HFF-Myc (cell line): ENCODE data around the gene TNRC18.

Source experiments
- DNase-seq: peaks from one replicate; pipeline ENCODE4 v3.0.0-alpha.2; 2011; ENCODE audit warnings: low read depth; ENCODE audit errors: extremely low read depth
- H3K4me3 ChIP-seq: replicated peaks from 2 replicates; pipeline ENCODE4 v1.5.1; 2011; ENCODE audit warnings: low read depth, mild to moderate bottlenecking, control low read depth, low read length
- TF ChIP-seq, protein P1 (sequence below): IDR thresholded peaks from 2 replicates; pipeline ENCODE4 v1.5.1; 2012; ENCODE audit warnings: mild to moderate bottlenecking, low read depth, low read length, control low read depth; ENCODE audit errors: missing control alignments

TNRC18 gene

DNA sequence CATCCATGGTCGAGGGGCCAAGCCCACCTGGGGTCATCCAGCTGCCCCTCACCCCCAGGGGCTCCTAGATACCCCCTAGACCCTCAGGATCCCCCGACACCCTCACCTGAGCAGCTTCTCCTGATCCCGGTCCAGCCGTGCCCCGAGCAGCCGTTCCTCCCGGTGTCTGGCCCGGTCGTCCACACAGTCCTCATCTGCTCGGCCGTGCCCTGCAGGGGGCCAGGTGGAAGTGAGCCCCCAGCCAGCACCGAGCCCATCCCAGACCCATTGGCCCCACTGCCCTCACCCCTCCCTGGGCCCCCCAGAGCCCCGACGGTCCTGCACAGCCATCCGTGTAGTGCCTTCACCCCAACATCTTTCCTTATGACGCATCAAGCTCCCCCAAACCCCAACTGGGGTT lies 45.8 kb downstream of the TNRC18 start:
- TF ChIP-seq, protein P1, sequence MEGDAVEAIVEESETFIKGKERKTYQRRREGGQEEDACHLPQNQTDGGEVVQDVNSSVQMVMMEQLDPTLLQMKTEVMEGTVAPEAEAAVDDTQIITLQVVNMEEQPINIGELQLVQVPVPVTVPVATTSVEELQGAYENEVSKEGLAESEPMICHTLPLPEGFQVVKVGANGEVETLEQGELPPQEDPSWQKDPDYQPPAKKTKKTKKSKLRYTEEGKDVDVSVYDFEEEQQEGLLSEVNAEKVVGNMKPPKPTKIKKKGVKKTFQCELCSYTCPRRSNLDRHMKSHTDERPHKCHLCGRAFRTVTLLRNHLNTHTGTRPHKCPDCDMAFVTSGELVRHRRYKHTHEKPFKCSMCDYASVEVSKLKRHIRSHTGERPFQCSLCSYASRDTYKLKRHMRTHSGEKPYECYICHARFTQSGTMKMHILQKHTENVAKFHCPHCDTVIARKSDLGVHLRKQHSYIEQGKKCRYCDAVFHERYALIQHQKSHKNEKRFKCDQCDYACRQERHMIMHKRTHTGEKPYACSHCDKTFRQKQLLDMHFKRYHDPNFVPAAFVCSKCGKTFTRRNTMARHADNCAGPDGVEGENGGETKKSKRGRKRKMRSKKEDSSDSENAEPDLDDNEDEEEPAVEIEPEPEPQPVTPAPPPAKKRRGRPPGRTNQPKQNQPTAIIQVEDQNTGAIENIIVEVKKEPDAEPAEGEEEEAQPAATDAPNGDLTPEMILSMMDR: no peak
- no peak for DNase-seq
- no peak overlapping the region for H3K4me3 ChIP-seq

DNA sequence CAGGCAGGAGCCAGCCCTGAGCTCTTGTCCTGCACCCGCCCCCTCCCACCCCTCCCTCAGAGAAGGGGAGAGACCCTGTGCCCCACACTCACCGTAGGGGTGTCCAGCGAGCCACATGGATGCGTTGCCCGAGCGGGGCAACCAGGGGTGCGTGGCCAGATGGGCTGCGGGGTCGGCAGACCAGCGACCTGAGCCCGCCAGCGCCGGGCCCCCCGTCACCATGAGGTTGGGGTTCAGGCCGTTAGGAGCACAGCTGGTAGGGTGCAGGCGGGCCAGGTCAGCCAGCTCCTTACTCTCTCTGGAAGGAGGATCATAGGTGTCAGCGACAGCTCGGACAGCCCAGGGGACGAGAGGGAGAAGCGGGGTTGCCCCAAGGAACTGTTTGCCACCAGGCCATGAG lies 46.4 kb downstream of the TNRC18 start:
- TF ChIP-seq, protein P1: no peak
- no peak overlapping the region for H3K4me3 ChIP-seq
- no peak for DNase-seq

DNA sequence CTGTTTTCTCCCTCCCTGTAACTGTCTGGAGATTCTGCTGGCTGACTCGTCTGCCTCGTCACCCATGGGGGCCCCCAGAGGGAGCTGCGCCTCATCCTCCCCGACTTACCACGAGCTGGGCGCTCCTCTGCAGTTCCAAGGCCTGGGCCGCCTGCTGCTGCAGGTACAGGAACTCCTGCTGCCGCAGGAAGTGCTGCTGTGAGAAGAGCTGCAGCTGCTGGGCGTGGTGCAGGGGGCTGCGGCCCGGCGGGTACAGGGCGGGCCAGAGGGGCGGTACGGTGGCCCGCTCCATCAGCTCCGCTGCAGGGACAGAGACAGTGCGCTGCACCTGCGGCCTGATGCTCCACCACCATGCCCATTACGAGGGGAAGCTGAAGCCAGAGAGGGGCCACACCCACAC lies 47.7 kb downstream of the TNRC18 start:
- TF ChIP-seq, protein P1: no peak
- H3K4me3 ChIP-seq: no peak overlapping the region
- no peak for DNase-seq

DNA sequence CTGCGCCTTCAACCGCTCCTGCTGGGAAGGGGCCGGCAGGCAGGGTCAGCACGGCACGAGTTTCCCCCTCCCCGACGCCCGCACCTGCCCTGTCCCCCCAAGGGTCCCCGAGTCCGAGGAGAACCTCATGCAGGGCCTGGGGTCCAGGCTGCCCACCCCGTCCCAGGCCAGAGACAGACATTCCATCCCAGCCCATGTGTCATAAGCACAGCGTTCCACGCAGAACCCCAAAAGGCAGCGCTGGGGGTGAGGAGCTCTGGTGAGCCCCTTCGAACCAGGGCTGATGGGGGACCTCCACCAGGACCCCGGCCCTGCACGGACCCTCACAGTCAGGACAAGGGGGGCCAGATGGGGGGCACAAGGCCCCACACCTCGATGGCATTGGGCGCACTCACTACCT lies 49.2 kb downstream of the TNRC18 start:
- DNase-seq: no peak
- TF ChIP-seq, protein P1: no peak
- no peak overlapping the region for H3K4me3 ChIP-seq

DNA sequence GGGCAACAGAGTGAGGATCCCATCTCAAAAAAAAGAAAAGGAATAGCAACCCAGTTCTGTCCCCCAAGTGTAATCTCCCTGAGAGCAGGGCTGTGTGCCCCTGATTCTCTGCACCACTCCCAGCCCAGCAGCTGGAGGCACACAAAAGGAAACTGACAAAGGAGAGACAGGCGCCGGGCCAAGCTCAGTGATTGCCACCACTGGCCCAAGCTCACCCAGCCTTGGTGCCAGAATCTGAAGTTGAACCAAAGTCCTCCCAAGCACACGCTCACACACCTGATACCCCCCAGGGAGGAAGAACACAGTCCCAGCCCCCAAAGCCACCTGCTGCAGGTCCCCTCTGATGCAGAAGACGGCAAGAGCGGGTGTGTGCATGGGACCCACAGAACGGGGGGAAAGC lies 50.3 kb downstream of the TNRC18 start:
- DNase-seq: no peak
- TF ChIP-seq, protein P1: no peak

DNA sequence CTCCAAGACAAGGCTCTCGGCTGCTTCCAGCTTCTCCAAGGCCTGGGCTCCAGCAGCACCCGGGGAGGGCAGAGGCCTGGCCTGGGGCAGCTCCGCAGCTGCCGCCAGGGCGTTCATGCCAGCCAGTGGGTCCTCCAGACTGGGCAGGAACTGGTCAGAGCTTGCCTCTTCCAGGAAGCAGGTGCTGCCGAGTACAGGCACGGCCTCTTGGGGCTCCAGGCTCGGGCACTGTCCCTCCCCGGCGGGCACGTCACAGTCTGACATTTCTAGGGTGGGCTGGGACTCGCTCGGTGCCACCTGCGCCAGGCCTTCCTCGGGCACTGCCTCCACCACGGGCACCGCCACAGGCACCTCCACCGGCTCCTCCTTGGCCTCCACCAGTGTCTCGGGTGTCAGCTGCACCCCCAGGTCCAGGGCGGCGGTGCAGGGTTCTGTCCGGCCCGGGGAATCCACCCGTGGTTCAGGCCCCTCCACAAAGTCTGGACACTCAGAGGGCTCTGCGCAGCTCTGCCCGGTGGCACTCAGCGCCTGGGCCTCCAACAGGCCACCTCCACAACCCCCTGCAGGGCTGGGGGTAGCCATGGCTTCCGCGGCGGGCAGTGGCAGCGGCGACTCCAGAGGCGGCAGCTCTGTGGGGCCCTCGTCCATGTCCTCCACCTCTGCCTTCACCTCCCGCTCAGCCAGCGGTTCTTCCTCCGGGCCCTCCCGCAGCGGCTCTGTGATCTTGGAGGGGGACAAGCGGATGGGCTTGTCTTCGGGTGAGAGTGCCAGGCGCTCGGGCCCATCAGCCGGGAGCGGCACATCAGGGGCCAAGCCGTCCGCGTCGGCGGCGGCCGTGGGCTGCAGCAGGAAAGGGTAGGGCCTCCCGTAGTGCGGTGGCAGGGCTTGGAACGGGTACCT lies 52.9 kb downstream of the TNRC18 start:
- H3K4me3 ChIP-seq: no peak overlapping the region
- TF ChIP-seq, protein P1: no peak
- DNase-seq: no peak

More for the DNA sequence above, 50.3 kb downstream of the TNRC18 start:
- H3K4me3 ChIP-seq: no peak overlapping the region
